Breast epithelium (tissue), 4 donors: ENCODE results near the gene SLC22A15. TPM values are rescaled to one million over a fixed set of nuclear protein-coding genes. Genes with fewer than 3 reads are reported as not detected.

Source experiments
- DNase-seq, 2 donors: peaks; one replicate each; pipeline ENCODE4 v3.0.0-alpha.2; 2019; ENCODE audit warnings: low spot score in 2 of 2
- H3K27ac ChIP-seq, 2 donors: fragments of 200-600 bp; sonication (generic) in 1 of 2; one replicate each; pipeline ENCODE4 v1.5.1; 2016 to 2019; ENCODE audit warnings: mild to moderate bottlenecking in 1 of 2
- H3K27me3 ChIP-seq, 2 donors: fragments of 200-600 bp; sonication (generic) in 1 of 2; one replicate each; pipeline versions ENCODE4 v1.5.1 to v1.6.0; 2017 to 2019; ENCODE audit warnings: control low read depth in 1 of 2, mild to moderate bottlenecking in 1 of 2
- H3K36me3 ChIP-seq: fragments of 200-600 bp; one replicate; pipeline ENCODE4 v1.5.1; 2019
- H3K4me1 ChIP-seq, 2 donors: fragments of 200-600 bp; sonication (generic); one replicate each; pipeline ENCODE4 v1.5.1; 2016 to 2019; ENCODE audit warnings: control low read depth in 1 of 2
- H3K4me3 ChIP-seq, 3 donors: fragments of 200-600 bp; sonication (generic); 1 replicate in 2 of 3; 2 replicates in 1 of 3; pipeline ENCODE4 v1.5.1; 2016 to 2019; ENCODE audit warnings: mild to moderate bottlenecking in 3 of 3, moderate library complexity in 2 of 3
- H3K9me3 ChIP-seq, 2 donors: fragments of 200-600 bp; sonication (generic) in 1 of 2; one replicate each; pipeline ENCODE4 v1.5.1; 2016 to 2019; ENCODE audit warnings: control low read depth in 1 of 2
- POLR2A ChIP-seq: fragments of 450-650 bp; IDR thresholded peaks from one replicate; pipeline ENCODE4 v1.6.1; 2016; ENCODE audit warnings: antibody characterized with exemption, mild to moderate bottlenecking, moderate library complexity
- POLR2AphosphoS5 ChIP-seq, 3 donors: sonication (generic); formaldehyde crosslinking; IDR thresholded peaks; one replicate each; pipeline ENCODE4 v1.6.1; 2017; ENCODE audit warnings: antibody characterized with exemption in 3 of 3
- intact Hi-C: fragments of 100-400 bp; cut with DNase I; formaldehyde crosslinking; loops from one replicate; pipeline ENCODE4 v1.15.1; 2023; ENCODE audit warnings: low total_unique reads
- total RNA-seq, 3 donors: library from RNA; depleted of rRNA; stranded (reverse); fragments of >200 nt; gene quantifications; one replicate each; pipeline ENCODE4 v1.1.0, GENCODE V29; 2016
- TF ChIP-seq, protein P1 (sequence below), 3 donors: fragments of 450-650 bp; IDR thresholded peaks; one replicate each; pipeline ENCODE4 v1.5.1; 2016 to 2017; ENCODE audit warnings: antibody characterized with exemption in 3 of 3, mild to moderate bottlenecking in 3 of 3, moderate library complexity in 3 of 3

Gene SLC22A15
- total RNA-seq, 3 donors from 2014 or later, result 5.6 to 10.1 (median 7.8) TPM

DNA sequence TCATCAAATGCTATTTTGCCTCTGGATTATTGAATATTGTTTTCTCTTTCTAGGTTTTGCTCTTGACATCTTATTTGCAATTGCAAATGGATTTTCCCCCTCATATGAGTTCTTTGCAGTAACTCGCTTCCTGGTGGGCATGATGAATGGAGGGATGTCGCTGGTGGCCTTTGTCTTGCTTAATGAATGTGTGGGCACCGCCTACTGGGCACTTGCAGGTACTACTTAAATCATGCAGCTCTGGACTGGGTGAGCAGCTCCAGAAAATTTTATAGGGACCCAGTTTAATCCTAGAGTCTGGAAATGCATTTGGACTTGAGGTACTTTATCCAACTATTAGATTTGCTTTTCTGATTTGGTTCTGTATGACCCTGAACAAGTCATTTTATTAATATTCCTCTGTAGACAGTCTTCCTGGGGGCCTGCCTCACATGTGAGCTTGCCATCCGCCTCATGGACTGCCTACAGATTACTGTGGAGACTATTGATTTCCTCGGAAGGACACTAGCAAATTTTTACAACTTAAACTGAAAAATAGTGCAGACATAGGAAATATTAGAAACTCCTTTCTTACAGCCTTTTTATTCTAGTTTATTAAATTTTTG, 44.5 kb downstream of the SLC22A15 start:
- H3K4me3 ChIP-seq, result no peak overlapping the region
- intact Hi-C loops, result no loop called here
- no peaks in the 10 kb centered on the region for H3K9me3 ChIP-seq
- no peaks in the 10 kb centered on the region for H3K4me1 ChIP-seq
- no peaks in the 10 kb centered on the region for H3K27me3 ChIP-seq
- no peak overlapping the region for H3K27ac ChIP-seq
- no peak for DNase-seq
- H3K36me3 ChIP-seq, result no peaks in the 10 kb centered on the region
- TF ChIP-seq, protein P1, sequence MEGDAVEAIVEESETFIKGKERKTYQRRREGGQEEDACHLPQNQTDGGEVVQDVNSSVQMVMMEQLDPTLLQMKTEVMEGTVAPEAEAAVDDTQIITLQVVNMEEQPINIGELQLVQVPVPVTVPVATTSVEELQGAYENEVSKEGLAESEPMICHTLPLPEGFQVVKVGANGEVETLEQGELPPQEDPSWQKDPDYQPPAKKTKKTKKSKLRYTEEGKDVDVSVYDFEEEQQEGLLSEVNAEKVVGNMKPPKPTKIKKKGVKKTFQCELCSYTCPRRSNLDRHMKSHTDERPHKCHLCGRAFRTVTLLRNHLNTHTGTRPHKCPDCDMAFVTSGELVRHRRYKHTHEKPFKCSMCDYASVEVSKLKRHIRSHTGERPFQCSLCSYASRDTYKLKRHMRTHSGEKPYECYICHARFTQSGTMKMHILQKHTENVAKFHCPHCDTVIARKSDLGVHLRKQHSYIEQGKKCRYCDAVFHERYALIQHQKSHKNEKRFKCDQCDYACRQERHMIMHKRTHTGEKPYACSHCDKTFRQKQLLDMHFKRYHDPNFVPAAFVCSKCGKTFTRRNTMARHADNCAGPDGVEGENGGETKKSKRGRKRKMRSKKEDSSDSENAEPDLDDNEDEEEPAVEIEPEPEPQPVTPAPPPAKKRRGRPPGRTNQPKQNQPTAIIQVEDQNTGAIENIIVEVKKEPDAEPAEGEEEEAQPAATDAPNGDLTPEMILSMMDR (IDR thresholded peaks at IDR 0.05), result peak; percentile 25 to 36 (median 33)
- TF ChIP-seq POLR2A, result no peak

DNA sequence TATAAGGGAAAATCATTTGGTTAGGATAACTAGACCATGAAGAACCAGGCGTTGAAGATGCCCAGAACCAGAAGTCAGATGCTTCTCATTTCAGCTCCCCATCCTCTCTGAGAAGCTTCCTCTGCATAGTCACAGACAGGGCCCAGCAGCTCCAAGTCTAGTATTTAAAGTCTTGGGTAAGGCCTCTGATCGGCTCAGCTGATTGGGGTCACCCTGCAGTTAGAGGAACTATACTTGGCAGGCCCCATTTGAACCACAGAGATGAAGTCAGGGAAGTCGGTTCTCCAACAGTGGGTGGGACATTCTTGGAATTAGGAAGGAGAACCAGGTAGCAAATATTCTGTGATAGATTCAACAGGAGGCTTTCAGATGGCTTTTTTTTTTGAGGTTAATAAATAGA, 48.3 kb downstream of the SLC22A15 start:
- Histone ChIP-seq H3K36me3 (no peaks in the 10 kb centered on the region), H3K9me3 (no peaks in the 10 kb centered on the region), H3K27ac (no peak overlapping the region), H3K27me3 (no peaks in the 10 kb centered on the region), H3K4me1 (no peaks in the 10 kb centered on the region), H3K4me3 (no peak overlapping the region)
- intact Hi-C loops, result no loop called here
- no peak for DNase-seq
- TF ChIP-seq POLR2A (no peak), POLR2AphosphoS5 (IDR thresholded peaks at IDR 0.05) (no peak)
- TF ChIP-seq, protein P1 (IDR thresholded peaks at IDR 0.05), result no peak

DNA sequence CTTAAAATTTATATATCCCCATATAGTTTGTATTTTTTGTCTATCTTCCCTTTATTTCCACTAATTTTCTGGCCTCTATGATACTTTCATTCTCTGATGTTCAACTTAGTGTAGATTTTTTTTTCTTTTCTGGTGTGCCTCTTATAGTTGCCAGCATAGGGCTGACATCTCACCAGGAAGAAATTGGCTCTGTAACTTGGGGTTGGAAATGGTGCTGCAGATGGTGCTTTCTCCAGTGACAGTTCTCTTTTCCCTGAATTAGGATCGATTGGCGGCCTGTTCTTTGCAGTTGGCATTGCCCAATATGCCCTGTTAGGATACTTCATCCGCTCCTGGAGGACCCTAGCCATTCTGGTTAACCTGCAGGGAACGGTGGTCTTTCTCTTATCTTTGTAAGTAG, 50.3 kb downstream of the SLC22A15 start:
- intact Hi-C loops, result no loop called here

DNA sequence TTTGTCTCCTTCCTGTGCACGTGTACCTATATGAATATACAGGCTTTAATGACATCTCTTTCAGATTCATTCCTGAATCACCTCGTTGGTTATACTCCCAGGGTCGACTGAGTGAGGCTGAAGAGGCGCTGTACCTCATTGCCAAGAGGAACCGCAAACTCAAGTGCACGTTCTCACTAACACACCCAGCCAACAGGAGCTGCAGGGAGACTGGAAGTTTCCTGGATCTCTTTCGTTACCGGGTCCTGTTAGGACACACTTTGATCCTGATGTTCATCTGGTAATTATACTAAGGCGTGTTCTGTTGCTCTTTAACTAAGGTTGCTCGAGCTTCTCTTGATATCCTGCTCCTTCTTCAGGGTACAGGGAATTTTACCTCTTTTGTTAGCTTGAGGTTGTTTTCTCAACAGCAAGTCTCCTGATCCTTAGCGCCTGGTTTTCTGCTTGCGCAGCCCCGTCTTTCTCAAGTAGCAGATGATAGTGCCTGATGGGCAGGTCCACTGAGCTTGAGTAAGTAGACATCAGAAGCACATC, 55.1 kb downstream of the SLC22A15 start:
- Histone ChIP-seq H3K27me3 (no peaks in the 10 kb centered on the region), H3K4me1 (no peaks in the 10 kb centered on the region), H3K36me3 (no peaks in the 10 kb centered on the region), H3K27ac (no peak overlapping the region), H3K9me3 (no peaks in the 10 kb centered on the region), H3K4me3 (no peak overlapping the region)
- TF ChIP-seq POLR2A (no peak), POLR2AphosphoS5 (IDR thresholded peaks at IDR 0.05) (no peak)
- TF ChIP-seq, protein P1 (IDR thresholded peaks at IDR 0.05), result no peak
- intact Hi-C loops, result loop anchor here (5.0 kb wide), 1 partner anchor 1019 kb away; no protein-coding TSS in a partner anchor
- no peak for DNase-seq

More for the DNA sequence above, 50.3 kb downstream of the SLC22A15 start:
- DNase-seq, result no peak
- H3K4me3 ChIP-seq, result no peak overlapping the region
- H3K36me3 ChIP-seq, result no peaks in the 10 kb centered on the region
- H3K4me1 ChIP-seq, result no peaks in the 10 kb centered on the region
- no peaks in the 10 kb centered on the region for H3K27me3 ChIP-seq
- TF ChIP-seq POLR2AphosphoS5 (IDR thresholded peaks at IDR 0.05) (no peak), POLR2A (no peak)
- TF ChIP-seq, protein P1 (IDR thresholded peaks at IDR 0.05), result no peak
- H3K9me3 ChIP-seq, result no peaks in the 10 kb centered on the region
- no peak overlapping the region for H3K27ac ChIP-seq

DNA sequence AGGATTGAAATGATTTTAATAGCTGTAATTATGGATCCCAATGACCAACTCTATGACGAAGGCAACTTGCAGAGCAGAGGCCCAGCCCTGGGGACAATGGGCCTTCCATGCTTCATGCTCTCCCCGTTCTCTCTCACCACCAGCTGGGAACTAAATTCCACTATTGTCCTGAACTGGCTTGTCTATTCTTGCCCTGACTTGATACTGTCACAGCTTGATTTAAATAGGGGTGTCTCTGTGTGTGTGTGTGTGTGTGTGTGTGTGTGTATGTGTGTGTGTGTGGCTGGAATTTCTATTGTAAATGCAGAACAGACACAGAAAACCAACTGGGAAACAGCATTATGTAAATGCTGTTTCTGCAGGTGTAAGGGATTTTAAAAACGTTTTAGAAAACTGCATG, 57.0 kb downstream of the SLC22A15 start:
- no peaks in the 10 kb centered on the region for H3K9me3 ChIP-seq
- no peak overlapping the region for H3K4me3 ChIP-seq
- no peak for DNase-seq
- H3K27me3 ChIP-seq, result no peaks in the 10 kb centered on the region
- intact Hi-C loops, result loop anchor here (5.0 kb wide), 1 partner anchor 1021 kb away; no protein-coding TSS in a partner anchor
- no peak overlapping the region for H3K27ac ChIP-seq
- H3K4me1 ChIP-seq, result no peaks in the 10 kb centered on the region
- no peaks in the 10 kb centered on the region for H3K36me3 ChIP-seq
- TF ChIP-seq, protein P1 (IDR thresholded peaks at IDR 0.05), result no peak
- TF ChIP-seq POLR2A (no peak), POLR2AphosphoS5 (IDR thresholded peaks at IDR 0.05) (no peak)
